HepG2 (cell line): ENCODE data around the gene CTIF. TPM values are rescaled to one million over a fixed set of nuclear protein-coding genes. Genes with fewer than 3 reads are reported as not detected.

Experiments used
- ATAD3A ChIP-seq: sonication (generic); formaldehyde crosslinking; IDR thresholded peaks from 2 replicates; pipeline ENCODE4 v1.4.0; 2020; ENCODE audit warnings: missing genetic modification reagents
- BCL3 ChIP-seq: sonication (generic); formaldehyde crosslinking; IDR thresholded peaks from 2 replicates; pipeline ENCODE4 v1.5.1; 2020; ENCODE audit warnings: mild to moderate bottlenecking, missing genetic modification reagents, moderate library complexity
- CCAR2 ChIP-seq: fragments of 200-400 bp; formaldehyde crosslinking; optimal IDR thresholded peaks from 2 replicates; pipeline ENCODE3; 2018; ENCODE audit warnings: low read depth, mild to moderate bottlenecking, low read length, moderate library complexity
- CREB3 ChIP-seq: sonication (generic); formaldehyde crosslinking; IDR thresholded peaks from 2 replicates; pipeline ENCODE4 v1.5.0; 2020; ENCODE audit warnings: missing genetic modification reagents
- ETV6 ChIP-seq: sonication (generic); formaldehyde crosslinking; conservative IDR thresholded peaks from 2 replicates; pipeline ENCODE4 v1.4.0; 2020; ENCODE audit warnings: missing genetic modification reagents
- GATA4 ChIP-seq: sonication (generic); IDR thresholded peaks from 2 replicates; pipeline ENCODE4 v1.6.1; 2016; ENCODE audit warnings: antibody characterized with exemption, low read depth, borderline replicate concordance
- GTF3A ChIP-seq: sonication (generic); formaldehyde crosslinking; conservative IDR thresholded peaks from 2 replicates; pipeline ENCODE4 v1.4.0; 2020; ENCODE audit warnings: mild to moderate bottlenecking, missing genetic modification reagents
- HNF4G ChIP-seq, 2 experiments: sonication (generic) in 1 of 2; formaldehyde crosslinking in 1 of 2; IDR thresholded peaks; 2 replicates each; pipeline versions ENCODE4 v1.4.0 to v1.6.1; 2011 to 2020; ENCODE audit warnings: borderline replicate concordance in 2 of 2, low read depth in 2 of 2, mild to moderate bottlenecking in 2 of 2, low read length in 1 of 2, missing genetic modification reagents in 1 of 2, moderate library complexity in 1 of 2
- KDM3A ChIP-seq: IDR thresholded peaks from 2 replicates; pipeline ENCODE4 v1.6.1; 2018; ENCODE audit warnings: low read depth, missing compliant biosample characterization
- KLF11 ChIP-seq: IDR thresholded peaks from 2 replicates; pipeline ENCODE4 v1.6.1; 2016; ENCODE audit warnings: missing compliant biosample characterization
- MAZ ChIP-seq, 2 experiments: sonication (generic) in 1 of 2; formaldehyde crosslinking in 1 of 2; IDR thresholded peaks; 2 replicates each; pipeline versions ENCODE4 v1.5.0 to v1.6.1; 2012 to 2020; ENCODE audit warnings: low read depth in 2 of 2, mild to moderate bottlenecking in 2 of 2, borderline replicate concordance in 1 of 2, improper control_type of control experiment in 1 of 2, low read length in 1 of 2, missing genetic modification reagents in 1 of 2, moderate library complexity in 1 of 2
- MXD3 ChIP-seq: IDR thresholded peaks from 2 replicates; pipeline ENCODE4 v1.6.1; 2016; ENCODE audit warnings: mild to moderate bottlenecking, missing biosample characterization, missing genetic modification reagents
- NBN ChIP-seq: fragments of 450-650 bp; conservative IDR thresholded peaks from 2 replicates; pipeline ENCODE4 v1.6.1; 2017
- NKX3-1 ChIP-seq: sonication (generic); formaldehyde crosslinking; IDR thresholded peaks from 2 replicates; pipeline ENCODE4 v1.5.0; 2020; ENCODE audit warnings: missing genetic modification reagents
- PPARG ChIP-seq: conservative IDR thresholded peaks from 2 replicates; pipeline ENCODE4 v1.6.1; 2016; ENCODE audit warnings: missing biosample characterization, missing genetic modification reagents
- RNF2 ChIP-seq: fragments of 450-650 bp; conservative IDR thresholded peaks from 2 replicates; pipeline ENCODE4 v1.6.1; 2016; ENCODE audit warnings: low read depth
- SAP130 ChIP-seq: IDR thresholded peaks from 2 replicates; pipeline ENCODE4 v1.6.1; 2016; ENCODE audit warnings: low read depth
- TBX3 ChIP-seq: fragments of 450-650 bp; IDR thresholded peaks from 2 replicates; pipeline ENCODE4 v1.6.1; 2017; ENCODE audit warnings: antibody characterized with exemption, mild to moderate bottlenecking, inconsistent platforms, borderline replicate concordance
- ZFP90 ChIP-seq: sonication (generic); formaldehyde crosslinking; IDR thresholded peaks from 2 replicates; pipeline ENCODE4 v1.8.0; 2022; ENCODE audit warnings: missing genetic modification reagents, mild to moderate bottlenecking, inconsistent platforms, borderline replicate concordance
- ZNF256 ChIP-seq: sonication (generic); formaldehyde crosslinking; conservative IDR thresholded peaks from 2 replicates; pipeline ENCODE4 v1.4.0; 2020; ENCODE audit warnings: missing genetic modification reagents
- ZNF609 ChIP-seq: sonication (generic); formaldehyde crosslinking; IDR thresholded peaks from 2 replicates; pipeline ENCODE4 v1.4.0; 2020; ENCODE audit warnings: mild to moderate bottlenecking, missing genetic modification reagents, borderline replicate concordance
- polyA plus RNA-seq, 8 experiments: library from polyadenylated mRNA; depleted of rRNA in 3 of 8; stranded (reverse) in 7 of 8; unstranded in 1 of 8; fragments of >200 nt; fragmentation: Illumina TruSeq in 4 of 8; extraction: Trizol in 4 of 8; gene quantifications; 2 replicates each; pipeline versions ENCODE4 v1.2.1 to v1.2.3, GENCODE V29; 2011 to 2016; ENCODE audit warnings: low read depth in 4 of 8, missing spikeins in 1 of 8, mixed read lengths in 1 of 8; ENCODE audit not compliant: insufficient read depth in 1 of 8
- total RNA-seq, 5 experiments: library from RNA; depleted of rRNA; stranded (reverse); fragments of >200 nt; fragmentation: Illumina TruSeq; extraction: Trizol; gene quantifications; 2 replicates each; pipeline ENCODE4 v1.2.3, GENCODE V29; 2016; ENCODE audit warnings: low read depth in 1 of 5

Gene CTIF
- total and polyA plus RNA-seq, 2 of the 13 experiments (the other 11 are each of a cell fraction or from before 2014, with no cell fraction given): 18.2 to 28.0 TPM

- peak; percentile 46; the same call in 1 of the 2 replicates for TF ChIP-seq CREB3 (CRISPR knock-in tag)
- no peak for TF ChIP-seq ATAD3A (CRISPR knock-in tag)
- 0 out of 2 replicates have a peak, but pooled peaks have one; percentile 37 for TF ChIP-seq MAZ (IDR thresholded peaks at IDR 0.05; ENCODE audit: borderline replicate concordance, low read depth, low read length)
- peak; percentile 68; the same call in 1 of the 2 replicates for TF ChIP-seq MAZ (CRISPR knock-in tag; IDR thresholded peaks at IDR 0.05; ENCODE audit: low read depth)
- peak; percentile 51; the same call in 1 of the 2 replicates for TF ChIP-seq MXD3 (CRISPR knock-in tag)
- TF ChIP-seq NKX3-1 (CRISPR knock-in tag): 0 out of 2 replicates have a peak, but pooled peaks have one; percentile 43
- peak; percentile 44; the same call in 1 of the 2 replicates for TF ChIP-seq TBX3
- no peak; the same call in 1 of the 2 replicates for TF ChIP-seq RNF2
- no peak for TF ChIP-seq NBN
- TF ChIP-seq HNF4G (IDR thresholded peaks at IDR 0.05; ENCODE audit: borderline replicate concordance, low read depth, low read length): peak; percentile 92
- TF ChIP-seq HNF4G (CRISPR knock-in tag; IDR thresholded peaks at IDR 0.05; ENCODE audit: borderline replicate concordance, low read depth): peak; percentile 84
- TF ChIP-seq KLF11 (CRISPR knock-in tag): no peak; the same call in 1 of the 2 replicates
- TF ChIP-seq CCAR2: no peak
- peak; percentile 82; the same call in 1 of the 2 replicates for TF ChIP-seq ZNF256
- peak; percentile 48; the same call in 1 of the 2 replicates for TF ChIP-seq KDM3A (CRISPR knock-in tag)
- no peak for TF ChIP-seq ETV6 (CRISPR knock-in tag)
- TF ChIP-seq SAP130 (CRISPR knock-in tag): peak; percentile 62
- no peak for TF ChIP-seq GATA4
- no peak for TF ChIP-seq GTF3A
- TF ChIP-seq BCL3 (CRISPR knock-in tag): no peak
- 0 out of 2 replicates have a peak, but pooled peaks have one; percentile 10 for TF ChIP-seq PPARG (CRISPR knock-in tag)
- peak; percentile 61; the same call in 1 of the 2 replicates for TF ChIP-seq ZNF609
- TF ChIP-seq ZFP90: peak; percentile 80; the same call in 1 of the 2 replicates
Observed at GRCh38 chr18:48575658-48576456, 37.0 kb downstream of the CTIF start (continued).
